CD4-positive, alpha-beta T cell (primary cell): ENCODE measurements around the gene DCTPP1. TPM values are rescaled to one million over a fixed set of nuclear protein-coding genes. Genes with fewer than 3 reads are reported as not detected.
A peak's percentile ranks its signal among the peaks of the same experiment; 100 is the strongest.

Source experiments
- ATAC-seq: fragments of 200-7000 bp; cut with Tn5 transposase; one replicate; pipeline ENCODE4 v1.10.0; 2022; ENCODE audit warnings: mild to moderate bottlenecking; ENCODE audit not compliant: poor library complexity
- CTCF ChIA-PET: fragments of 350-600 bp; sonication (Branson Sonifier 250); formaldehyde crosslinking; loops from one replicate; lab custom pipeline; 2021; ENCODE audit warnings: antibody characterized with exemption, inconsistent platforms; lab: Charles Lee
- POLR2A ChIA-PET: fragments of 350-600 bp; sonication (Branson Sonifier 250); formaldehyde crosslinking; loops from one replicate; lab custom pipeline; 2021; ENCODE audit warnings: antibody characterized with exemption, inconsistent platforms; lab: Charles Lee
- DNase-seq, 14 experiments: peaks; one replicate each; pipeline ENCODE4 v3.0.0-alpha.2; 2013 to 2020; ENCODE audit warnings: mixed read lengths in 2 of 14
- H3K27ac ChIP-seq, 2 donors: one replicate each; pipeline versions ENCODE4 v1.5.1 to v1.7.0; 2013; ENCODE audit warnings: low read length in 2 of 2, low read depth in 1 of 2, mild to moderate bottlenecking in 1 of 2
- H3K27me3 ChIP-seq, 2 experiments: 1 replicate in 1 of 2; 2 replicates in 1 of 2; pipeline versions ENCODE4 v1.6.1 to v1.7.0; 2013; ENCODE audit warnings: low read length in 2 of 2, control low read depth in 1 of 2, mild to moderate bottlenecking in 1 of 2, moderate library complexity in 1 of 2; ENCODE audit not compliant: insufficient read depth in 2 of 2, control insufficient read depth in 1 of 2
- H3K36me3 ChIP-seq: one replicate; pipeline ENCODE4 v1.6.1; 2013; ENCODE audit warnings: low read length, control low read depth; ENCODE audit not compliant: insufficient read depth
- H3K4me1 ChIP-seq: one replicate; pipeline ENCODE4 v1.6.1; 2013; ENCODE audit warnings: low read length, control low read depth; ENCODE audit not compliant: insufficient read depth
- H3K4me3 ChIP-seq: one replicate; pipeline ENCODE4 v1.5.1; 2013; ENCODE audit warnings: mild to moderate bottlenecking, low read length, moderate library complexity
- H3K9me3 ChIP-seq, 2 experiments: 1 replicate in 1 of 2; 2 replicates in 1 of 2; pipeline versions ENCODE4 v1.6.1 to v1.7.0; 2013; ENCODE audit warnings: low read length in 2 of 2, mild to moderate bottlenecking in 2 of 2, control low read depth in 1 of 2, moderate library complexity in 1 of 2; ENCODE audit not compliant: control insufficient read depth in 1 of 2, insufficient read depth in 1 of 2
- H3K27ac Mint-ChIP-seq: one replicate; pipeline ENCODE4 v1.8.0; 2020; ENCODE audit warnings: mixed read lengths
- H3K27me3 Mint-ChIP-seq: one replicate; pipeline ENCODE4 v1.8.0; 2021; ENCODE audit warnings: mixed read lengths
- H3K36me3 Mint-ChIP-seq: one replicate; pipeline ENCODE4 v1.8.0; 2021; ENCODE audit warnings: low read depth, mixed read lengths
- H3K4me1 Mint-ChIP-seq: one replicate; pipeline ENCODE4 v1.8.0; 2021; ENCODE audit warnings: low read depth, mixed read lengths
- H3K4me3 Mint-ChIP-seq: one replicate; pipeline ENCODE4 v1.8.0; 2020; ENCODE audit warnings: mild to moderate bottlenecking, mixed read lengths
- H3K9me3 Mint-ChIP-seq: one replicate; pipeline ENCODE4 v1.8.0; 2020; ENCODE audit warnings: mixed read lengths
- CTCF ChIP-seq: fragments of 200-600 bp; IDR thresholded peaks from one replicate; pipeline ENCODE4 v1.8.0; 2022; ENCODE audit warnings: antibody characterized with exemption, mild to moderate bottlenecking
- intact Hi-C, 2 experiments: fragments of 100-400 bp; cut with DNase I in 1 of 2; cut with micrococcal nuclease in 1 of 2; formaldehyde crosslinking; loops; one replicate each; pipeline versions ENCODE4 v1.15.1 to v1.9.0; 2023 to 2025; cut with DNase I, micrococcal nuclease
- total RNA-seq, 174 experiments: library from RNA in 2 of 174; stranded (reverse) in 2 of 174; gene quantifications; one replicate each; pipeline ENCODE4 v1.2.3 and lab custom pipeline; 2021 to 2026

DCTPP1 gene
- total RNA-seq, 2 experiments from 2014 or later, result 5.4 to 6.5 TPM

- peak overlapping the region; percentile 96 for H3K4me3 Mint-ChIP-seq
- intact Hi-C loops, result loop anchor here (2.0 to 5.0 kb wide), 4 partner anchors 15 to 41 kb away; partner anchors contain the start of gene DCTPP1 (in 1 of the 2)
- H3K27me3 ChIP-seq, result no peaks in the 10 kb centered on the region
- DNase-seq (peak in 10 of 14 experiments; percentile 19 to 75 (median 52)), ATAC-seq (no peak)
- TF ChIP-seq CTCF, result no peak
- no peaks in the 10 kb centered on the region for H3K9me3 ChIP-seq
- H3K27me3 Mint-ChIP-seq, result no peaks in the 10 kb centered on the region
- peaks cover 70% of the 10 kb centered on the region for H3K4me1 Mint-ChIP-seq
- peaks cover 31% of the 10 kb centered on the region for H3K36me3 ChIP-seq
- H3K4me1 ChIP-seq, result peaks cover 83% of the 10 kb centered on the region
- H3K4me3 ChIP-seq, result peak overlapping the region; percentile 83
- no peaks in the 10 kb centered on the region for H3K9me3 Mint-ChIP-seq
- ChIA-PET POLR2A (interaction anchor here (0.6 to 7.1 kb wide), 21 partner anchors 9 to 630 kb away, joined by 3 to 170 read pairs (median 7); partner anchors contain the start of genes DCTPP1, FBRS, SEPHS2 and ZNF689), CTCF (interaction anchor here (0.9 to 3.4 kb wide), 4 partner anchors 14 to 64 kb away, joined by 3 to 22 read pairs (median 6); partner anchors contain the start of gene DCTPP1)
- peak overlapping the region; percentile 90 for H3K27ac Mint-ChIP-seq
- peaks cover 55% of the 10 kb centered on the region for H3K36me3 Mint-ChIP-seq
- H3K27ac ChIP-seq, result peak overlapping the region; percentile 75 to 94
Measured at GRCh38 chr16:30473231-30474073, 43.6 kb upstream of the DCTPP1 start.

- peaks cover 70% of the 10 kb centered on the region for H3K4me1 Mint-ChIP-seq
- Histone ChIP-seq H3K4me1 (peaks cover 81% of the 10 kb centered on the region), H3K27ac (peak within 1 kb of the TSS; percentile 75 to 94), H3K9me3 (no peaks in the 10 kb centered on the region), H3K36me3 (peaks cover 26% of the 10 kb centered on the region), H3K4me3 (peak within 1 kb of the TSS; percentile 83), H3K27me3 (no peaks in the 10 kb centered on the region)
- ChIA-PET CTCF (interaction anchor here (1.1 to 3.4 kb wide), 4 partner anchors 13 to 63 kb away, joined by 3 to 22 read pairs (median 6); partner anchors contain the start of gene DCTPP1), POLR2A (interaction anchor here (0.6 to 7.1 kb wide), 22 partner anchors 8 to 289 kb away, joined by 3 to 170 read pairs (median 8); partner anchors contain the start of genes CORO1A, DCTPP1, FBRS and SEPHS2)
- intact Hi-C loops, result loop anchor here (1.0 to 5.0 kb wide), 5 partner anchors 14 to 42 kb away; partner anchors contain the start of gene DCTPP1 (in 2 of the 2)
- DNase-seq (peak; percentile 63 to 96 (median 80)), ATAC-seq (peak; percentile 83)
- peak within 1 kb of the TSS; percentile 96 for H3K4me3 Mint-ChIP-seq
- H3K27ac Mint-ChIP-seq, result peak within 1 kb of the TSS; percentile 90
- peaks cover 48% of the 10 kb centered on the region for H3K36me3 Mint-ChIP-seq
- H3K27me3 Mint-ChIP-seq, result no peaks in the 10 kb centered on the region
- H3K9me3 Mint-ChIP-seq, result no peaks in the 10 kb centered on the region
- no peak for TF ChIP-seq CTCF
Measured at GRCh38 chr16:30472328-30472942, 42.6 kb upstream of the DCTPP1 start, which contains the start of gene ITGAL. Gene ITGAL (plus strand): TSS chr16:30472742. CDS start chr16:30472838, 96 bp downstream.

- Mint-ChIP-seq H3K9me3 (no peaks in the 10 kb centered on the region), H3K4me3 (no peak overlapping the region), H3K36me3 (peaks cover 31% of the 10 kb centered on the region), H3K27me3 (no peaks in the 10 kb centered on the region), H3K4me1 (peaks cover 68% of the 10 kb centered on the region), H3K27ac (peak overlapping the region; percentile 90)
- POLR2A ChIA-PET, result interaction anchor here (0.6 to 7.1 kb wide), 6 partner anchors 13 to 708 kb away, joined by 3 to 170 read pairs (median 6); partner anchors contain the start of gene DCTPP1
- intact Hi-C loops, result loop anchor here in 1 of 2 experiments (5.0 kb wide), 1 partner anchor 38 kb away; the partner anchor contains the start of gene DCTPP1
- H3K4me3 ChIP-seq, result no peak overlapping the region
- H3K9me3 ChIP-seq, result no peaks in the 10 kb centered on the region
- no peak for TF ChIP-seq CTCF
- H3K4me1 ChIP-seq, result peaks cover 70% of the 10 kb centered on the region
- ATAC-seq, result no peak
- H3K36me3 ChIP-seq, result peaks cover 13% of the 10 kb centered on the region
- CTCF ChIA-PET, result interaction anchor here (1.0 to 2.3 kb wide), 2 partner anchors 21 to 41 kb away, joined by 3 to 9 read pairs; partner anchors contain the start of gene DCTPP1
- no peak for DNase-seq
- no peaks in the 10 kb centered on the region for H3K27me3 ChIP-seq
- H3K27ac ChIP-seq, result peak overlapping the region; percentile 72 to 94
Measured at GRCh38 chr16:30470632-30470995, 40.8 kb upstream of the DCTPP1 start.
